Measurements from ENCODE around the gene IL10RA.

The IL10RA gene

GRCh38 chr11:118027694-118028093 is 41.5 kb downstream of the IL10RA start:
- Histone ChIP-seq H3K27ac (replicated peaks; ENCODE audit: low read length) (no peak overlapping the region), H2BK120ac (ENCODE audit: low read depth, low read length) (no peak overlapping the region), H3K79me1 (ENCODE audit: low read depth, low read length) (no peaks in the 10 kb centered on the region), H3K9me3 (replicated peaks in 1 of 2; ENCODE audit: control insufficient read depth in 2 of 2, insufficient read depth in 1 of 2, low read depth in 1 of 2, low read length in 2 of 2) (no peaks in the 10 kb centered on the region), H3K4me2 (ENCODE audit: insufficient read depth, low read length, poor library complexity, severe bottlenecking) (no peak overlapping the region), H3K4ac (ENCODE audit: low read length) (no peak overlapping the region), H3K9ac (ENCODE audit: low read depth, low read length, poor library complexity) (no peak overlapping the region), H3K27me3 (ENCODE audit: control insufficient read depth in 3 of 3, insufficient read depth in 3 of 3, low read depth in 1 of 3, low read length in 3 of 3) (no peaks in the 10 kb centered on the region), H3K4me3 (ENCODE audit: low read length in 2 of 2) (no peak overlapping the region), H4K8ac (ENCODE audit: low read depth, low read length) (no peak overlapping the region), H2BK12ac (ENCODE audit: low read length) (no peak overlapping the region), H3K23ac (ENCODE audit: low read depth, low read length, poor library complexity) (no peak overlapping the region), H2BK5ac (ENCODE audit: low read length) (no peak overlapping the region), H4K91ac (ENCODE audit: low read depth, low read length, poor library complexity) (no peak overlapping the region), H2AK5ac (ENCODE audit: low read depth, low read length) (no peak overlapping the region), H3K4me1 (ENCODE audit: control insufficient read depth in 2 of 2, insufficient read depth in 1 of 2, low read depth in 1 of 2, low read length in 2 of 2) (no peaks in the 10 kb centered on the region), H3K36me3 (replicated peaks in 1 of 2; ENCODE audit: control insufficient read depth in 2 of 2, insufficient read depth in 2 of 2, low read length in 2 of 2) (no peaks in the 10 kb centered on the region), H3K18ac (ENCODE audit: low read length) (no peak overlapping the region), H3K14ac (ENCODE audit: low read length) (no peak overlapping the region), H2AFZ (ENCODE audit: low read length) (no peak overlapping the region), H2BK15ac (ENCODE audit: low read length) (no peak overlapping the region)
- WGBS, 2 donors (ENCODE audit: extremely low coverage in 2 of 2, insufficient read length in 2 of 2, insufficient replicate concordance in 1 of 2), result no CpG with 5 or more reads among the region's 4 CpGs
- DNase-seq (ENCODE audit: low spot score), result no peak

- DNase-seq (ENCODE audit: low spot score), result no peak
- no CpG with 5 or more reads among the region's 3 CpGs for WGBS, 2 donors (ENCODE audit: extremely low coverage in 2 of 2, insufficient read length in 2 of 2, insufficient replicate concordance in 1 of 2)
- Histone ChIP-seq H3K18ac (ENCODE audit: low read length) (no peak overlapping the region), H3K4me2 (ENCODE audit: insufficient read depth, low read length, poor library complexity, severe bottlenecking) (no peak overlapping the region), H4K91ac (ENCODE audit: low read depth, low read length, poor library complexity) (no peak overlapping the region), H3K23ac (ENCODE audit: low read depth, low read length, poor library complexity) (no peak overlapping the region), H3K4ac (ENCODE audit: low read length) (no peak overlapping the region), H2BK15ac (ENCODE audit: low read length) (no peak overlapping the region), H2BK5ac (ENCODE audit: low read length) (no peak overlapping the region), H4K8ac (ENCODE audit: low read depth, low read length) (no peak overlapping the region), H3K27ac (replicated peaks; ENCODE audit: low read length) (no peak overlapping the region), H3K9me3 (replicated peaks in 1 of 2; ENCODE audit: control insufficient read depth in 2 of 2, insufficient read depth in 1 of 2, low read depth in 1 of 2, low read length in 2 of 2) (no peaks in the 10 kb centered on the region), H2AK5ac (ENCODE audit: low read depth, low read length) (no peak overlapping the region), H3K4me3 (ENCODE audit: low read length in 2 of 2) (no peak overlapping the region), H3K36me3 (replicated peaks in 1 of 2; ENCODE audit: control insufficient read depth in 2 of 2, insufficient read depth in 2 of 2, low read length in 2 of 2) (no peaks in the 10 kb centered on the region), H3K14ac (ENCODE audit: low read length) (no peak overlapping the region), H3K9ac (ENCODE audit: low read depth, low read length, poor library complexity) (no peak overlapping the region), H3K4me1 (ENCODE audit: control insufficient read depth in 2 of 2, insufficient read depth in 1 of 2, low read depth in 1 of 2, low read length in 2 of 2) (no peaks in the 10 kb centered on the region), H3K79me1 (ENCODE audit: low read depth, low read length) (no peaks in the 10 kb centered on the region), H2BK120ac (ENCODE audit: low read depth, low read length) (no peak overlapping the region), H2BK12ac (ENCODE audit: low read length) (no peak overlapping the region), H2AFZ (ENCODE audit: low read length) (no peak overlapping the region), H3K27me3 (ENCODE audit: control insufficient read depth in 3 of 3, insufficient read depth in 3 of 3, low read depth in 1 of 3, low read length in 3 of 3) (no peaks in the 10 kb centered on the region)
Observed at GRCh38 chr11:118028626-118029025, 42.4 kb downstream of the IL10RA start.

GRCh38 chr11:118033443-118033842 is 47.2 kb downstream of the IL10RA start:
- H2BK12ac ChIP-seq (ENCODE audit: low read length), result no peak overlapping the region
- H4K91ac ChIP-seq (ENCODE audit: low read depth, low read length, poor library complexity), result no peak overlapping the region
- no peak overlapping the region for H2AK5ac ChIP-seq (ENCODE audit: low read depth, low read length)
- H2BK120ac ChIP-seq (ENCODE audit: low read depth, low read length), result no peak overlapping the region
- no CpG with 5 or more reads among the region's 4 CpGs for WGBS, 2 donors (ENCODE audit: extremely low coverage in 2 of 2, insufficient read length in 2 of 2, insufficient replicate concordance in 1 of 2)
- no peaks in the 10 kb centered on the region for H3K4me1 ChIP-seq (ENCODE audit: control insufficient read depth in 2 of 2, insufficient read depth in 1 of 2, low read depth in 1 of 2, low read length in 2 of 2)
- no peak overlapping the region for H3K4me3 ChIP-seq (ENCODE audit: low read length in 2 of 2)
- H3K27me3 ChIP-seq (ENCODE audit: control insufficient read depth in 3 of 3, insufficient read depth in 3 of 3, low read depth in 1 of 3, low read length in 3 of 3), result no peaks in the 10 kb centered on the region
- H3K4ac ChIP-seq (ENCODE audit: low read length), result no peak overlapping the region
- no peak overlapping the region for H2BK5ac ChIP-seq (ENCODE audit: low read length)
- no peaks in the 10 kb centered on the region for H3K79me1 ChIP-seq (ENCODE audit: low read depth, low read length)
- no peak overlapping the region for H2AFZ ChIP-seq (ENCODE audit: low read length)
- no peak overlapping the region for H3K9ac ChIP-seq (ENCODE audit: low read depth, low read length, poor library complexity)
- no peak overlapping the region for H2BK15ac ChIP-seq (ENCODE audit: low read length)
- DNase-seq (ENCODE audit: low spot score), result no peak
- H3K14ac ChIP-seq (ENCODE audit: low read length), result no peak overlapping the region
- H4K8ac ChIP-seq (ENCODE audit: low read depth, low read length), result no peak overlapping the region
- no peaks in the 10 kb centered on the region for H3K9me3 ChIP-seq (replicated peaks in 1 of 2; ENCODE audit: control insufficient read depth in 2 of 2, insufficient read depth in 1 of 2, low read depth in 1 of 2, low read length in 2 of 2)
- H3K27ac ChIP-seq (replicated peaks; ENCODE audit: low read length), result no peak overlapping the region
- H3K4me2 ChIP-seq (ENCODE audit: insufficient read depth, low read length, poor library complexity, severe bottlenecking), result no peak overlapping the region
- H3K18ac ChIP-seq (ENCODE audit: low read length), result no peak overlapping the region
- H3K23ac ChIP-seq (ENCODE audit: low read depth, low read length, poor library complexity), result no peak overlapping the region
- H3K36me3 ChIP-seq (replicated peaks in 1 of 2; ENCODE audit: control insufficient read depth in 2 of 2, insufficient read depth in 2 of 2, low read length in 2 of 2), result no peaks in the 10 kb centered on the region

- Histone ChIP-seq H3K4me2 (ENCODE audit: insufficient read depth, low read length, poor library complexity, severe bottlenecking) (no peak overlapping the region), H3K18ac (ENCODE audit: low read length) (no peak overlapping the region), H3K4me3 (ENCODE audit: low read length in 2 of 2) (no peak overlapping the region), H2BK120ac (ENCODE audit: low read depth, low read length) (no peak overlapping the region), H3K23ac (ENCODE audit: low read depth, low read length, poor library complexity) (no peak overlapping the region), H3K9ac (ENCODE audit: low read depth, low read length, poor library complexity) (no peak overlapping the region), H3K9me3 (replicated peaks in 1 of 2; ENCODE audit: control insufficient read depth in 2 of 2, insufficient read depth in 1 of 2, low read depth in 1 of 2, low read length in 2 of 2) (no peaks in the 10 kb centered on the region), H3K4ac (ENCODE audit: low read length) (no peak overlapping the region), H2AFZ (ENCODE audit: low read length) (no peak overlapping the region), H3K36me3 (replicated peaks in 1 of 2; ENCODE audit: control insufficient read depth in 2 of 2, insufficient read depth in 2 of 2, low read length in 2 of 2) (no peaks in the 10 kb centered on the region), H3K27me3 (ENCODE audit: control insufficient read depth in 3 of 3, insufficient read depth in 3 of 3, low read depth in 1 of 3, low read length in 3 of 3) (peaks cover 0 to 12% (median 0%) of the 10 kb centered on the region in 3 experiments), H4K8ac (ENCODE audit: low read depth, low read length) (no peak overlapping the region), H2AK5ac (ENCODE audit: low read depth, low read length) (no peak overlapping the region), H2BK5ac (ENCODE audit: low read length) (no peak overlapping the region), H2BK12ac (ENCODE audit: low read length) (no peak overlapping the region), H4K91ac (ENCODE audit: low read depth, low read length, poor library complexity) (no peak overlapping the region), H3K27ac (replicated peaks; ENCODE audit: low read length) (no peak overlapping the region), H3K79me1 (ENCODE audit: low read depth, low read length) (no peaks in the 10 kb centered on the region), H3K4me1 (ENCODE audit: control insufficient read depth in 2 of 2, insufficient read depth in 1 of 2, low read depth in 1 of 2, low read length in 2 of 2) (no peaks in the 10 kb centered on the region), H3K14ac (ENCODE audit: low read length) (no peak overlapping the region), H2BK15ac (ENCODE audit: low read length) (no peak overlapping the region)
- no CpG with 5 or more reads among the region's 1 CpG for WGBS, 2 donors (ENCODE audit: extremely low coverage in 2 of 2, insufficient read length in 2 of 2, insufficient replicate concordance in 1 of 2)
- no peak for DNase-seq (ENCODE audit: low spot score)
Observed at GRCh38 chr11:118042141-118042540, 55.9 kb downstream of the IL10RA start.
